Loucy (cell line): ENCODE results near the gene FNDC10.

Source experiments
- EZH2phosphoT487 ChIP-seq: fragments of 200-600 bp; IDR thresholded peaks from 2 replicates; pipeline ENCODE4 v1.6.1; 2018; ENCODE audit warnings: antibody characterized with exemption, mild to moderate bottlenecking, moderate library complexity, borderline replicate concordance
- TF ChIP-seq, protein P1 (sequence below): fragments of 200-600 bp; sonication (generic); conservative IDR thresholded peaks from 2 replicates; pipeline ENCODE4 v1.5.1; 2014; ENCODE audit warnings: mild to moderate bottlenecking, antibody characterized with exemption, low read length

GRCh38 chr1:1618396-1619068, 18.6 kb upstream of the FNDC10 start:
- TF ChIP-seq, protein P1, sequence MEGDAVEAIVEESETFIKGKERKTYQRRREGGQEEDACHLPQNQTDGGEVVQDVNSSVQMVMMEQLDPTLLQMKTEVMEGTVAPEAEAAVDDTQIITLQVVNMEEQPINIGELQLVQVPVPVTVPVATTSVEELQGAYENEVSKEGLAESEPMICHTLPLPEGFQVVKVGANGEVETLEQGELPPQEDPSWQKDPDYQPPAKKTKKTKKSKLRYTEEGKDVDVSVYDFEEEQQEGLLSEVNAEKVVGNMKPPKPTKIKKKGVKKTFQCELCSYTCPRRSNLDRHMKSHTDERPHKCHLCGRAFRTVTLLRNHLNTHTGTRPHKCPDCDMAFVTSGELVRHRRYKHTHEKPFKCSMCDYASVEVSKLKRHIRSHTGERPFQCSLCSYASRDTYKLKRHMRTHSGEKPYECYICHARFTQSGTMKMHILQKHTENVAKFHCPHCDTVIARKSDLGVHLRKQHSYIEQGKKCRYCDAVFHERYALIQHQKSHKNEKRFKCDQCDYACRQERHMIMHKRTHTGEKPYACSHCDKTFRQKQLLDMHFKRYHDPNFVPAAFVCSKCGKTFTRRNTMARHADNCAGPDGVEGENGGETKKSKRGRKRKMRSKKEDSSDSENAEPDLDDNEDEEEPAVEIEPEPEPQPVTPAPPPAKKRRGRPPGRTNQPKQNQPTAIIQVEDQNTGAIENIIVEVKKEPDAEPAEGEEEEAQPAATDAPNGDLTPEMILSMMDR, result no peak
- no peak for TF ChIP-seq EZH2phosphoT487
